SK-N-SH treated with all-trans-retinoic acid at 6 μM for 48 hours (cell line): ENCODE measurements around the gene TADA1.

Experiments
- ATAC-seq: fragments of 200-7000 bp; cut with Tn5 transposase; 3 replicates; pipeline ENCODE4 v1.9.1; 2020; ENCODE audit warnings: mild to moderate bottlenecking, moderate library complexity
- ARNTL ChIP-seq: fragments of 450-650 bp; formaldehyde crosslinking; IDR thresholded peaks from 2 replicates; pipeline ENCODE4 v1.5.0; 2020; ENCODE audit warnings: low read depth, mild to moderate bottlenecking, moderate library complexity, borderline replicate concordance
- BACH2 ChIP-seq: fragments of 250-450 bp; sonication (Bioruptor Pico); IDR thresholded peaks from 2 replicates; pipeline ENCODE4 v1.9.0; 2021; ENCODE audit warnings: mild to moderate bottlenecking, borderline replicate concordance
- CSDC2 ChIP-seq: fragments of 250-450 bp; sonication (Bioruptor Pico); IDR thresholded peaks from 2 replicates; pipeline ENCODE4 v1.5.0; 2020; ENCODE audit warnings: mild to moderate bottlenecking, moderate library complexity
- ESRRG ChIP-seq: fragments of 250-450 bp; sonication (Bioruptor Pico); IDR thresholded peaks from 2 replicates; pipeline ENCODE4 v1.6.1; 2021; ENCODE audit warnings: mild to moderate bottlenecking
- GLIS3 ChIP-seq: fragments of 250-450 bp; sonication (Bioruptor Pico); IDR thresholded peaks from 2 replicates; pipeline ENCODE4 v1.5.0; 2020; ENCODE audit warnings: mild to moderate bottlenecking, moderate library complexity
- ISL1 ChIP-seq: fragments of 250-450 bp; sonication (Bioruptor Pico); IDR thresholded peaks from 2 replicates; pipeline ENCODE4 v2.1.2; 2022; ENCODE audit warnings: mild to moderate bottlenecking, moderate library complexity
- OSR1 ChIP-seq: fragments of 250-450 bp; sonication (Bioruptor Pico); IDR thresholded peaks from 2 replicates; pipeline ENCODE4 v1.8.0; 2022; ENCODE audit warnings: moderate library complexity, mild to moderate bottlenecking, inconsistent platforms
- PPARA ChIP-seq: fragments of 250-450 bp; sonication (Bioruptor Pico); IDR thresholded peaks from 2 replicates; pipeline ENCODE4 v1.5.0; 2020; ENCODE audit warnings: mild to moderate bottlenecking, borderline replicate concordance
- RARB ChIP-seq: fragments of 250-450 bp; sonication (Bioruptor Pico); IDR thresholded peaks from 2 replicates; pipeline ENCODE4 v1.8.0; 2021; ENCODE audit warnings: mild to moderate bottlenecking, moderate library complexity
- SNAI2 ChIP-seq: fragments of 250-450 bp; sonication (Bioruptor Pico); IDR thresholded peaks from 2 replicates; pipeline ENCODE4 v1.5.0; 2020; ENCODE audit warnings: mild to moderate bottlenecking, moderate library complexity
- TCF4 ChIP-seq: fragments of 250-450 bp; sonication (Bioruptor Pico); IDR thresholded peaks from 2 replicates; pipeline ENCODE4 v1.8.0; 2021; ENCODE audit warnings: mild to moderate bottlenecking, moderate library complexity, borderline replicate concordance
- TOX ChIP-seq: fragments of 250-450 bp; sonication (Bioruptor Pico); IDR thresholded peaks from 2 replicates; pipeline ENCODE4 v1.8.0; 2021; ENCODE audit warnings: mild to moderate bottlenecking, moderate library complexity, borderline replicate concordance
- ZC3H10 ChIP-seq: fragments of 250-450 bp; sonication (Bioruptor Pico); IDR thresholded peaks from 2 replicates; pipeline ENCODE4 v1.5.1; 2021; ENCODE audit warnings: mild to moderate bottlenecking, moderate library complexity
- ZFP3 ChIP-seq: fragments of 250-450 bp; sonication (Bioruptor Pico); IDR thresholded peaks from 2 replicates; pipeline ENCODE4 v1.5.0; 2020; ENCODE audit warnings: mild to moderate bottlenecking, moderate library complexity
- ZFP30 ChIP-seq: fragments of 450-650 bp; formaldehyde crosslinking; IDR thresholded peaks from 2 replicates; pipeline ENCODE4 v1.5.0; 2022; ENCODE audit warnings: mild to moderate bottlenecking, moderate library complexity
- ZNF565 ChIP-seq: fragments of 450-650 bp; formaldehyde crosslinking; conservative IDR thresholded peaks from 2 replicates; pipeline ENCODE4 v1.5.0; 2020; ENCODE audit warnings: low read depth, mild to moderate bottlenecking, moderate library complexity
- ZNF70 ChIP-seq: fragments of 450-650 bp; formaldehyde crosslinking; IDR thresholded peaks from 2 replicates; pipeline ENCODE4 v1.5.0; 2020; ENCODE audit warnings: mild to moderate bottlenecking, moderate library complexity
- ZNF8 ChIP-seq: fragments of 450-650 bp; formaldehyde crosslinking; IDR thresholded peaks from 2 replicates; pipeline ENCODE4 v1.5.0; 2020; ENCODE audit warnings: mild to moderate bottlenecking, moderate library complexity
- TF ChIP-seq, protein P1 (sequence below): fragments of 250-450 bp; sonication (Bioruptor Pico); IDR thresholded peaks from 2 replicates; pipeline ENCODE4 v1.8.0; 2021; ENCODE audit warnings: low read depth, mild to moderate bottlenecking, moderate library complexity, borderline replicate concordance
- TF ChIP-seq, protein P2 (sequence below): fragments of 250-450 bp; sonication (Bioruptor Pico); IDR thresholded peaks from 2 replicates; pipeline ENCODE4 v1.5.1; 2020; ENCODE audit warnings: low read depth, mild to moderate bottlenecking, moderate library complexity
- TF ChIP-seq, protein P3 (sequence below): fragments of 250-450 bp; sonication (Bioruptor Pico); IDR thresholded peaks from 2 replicates; pipeline ENCODE4 v1.5.1; 2021; ENCODE audit warnings: mild to moderate bottlenecking, moderate library complexity

TADA1 gene

DNA sequence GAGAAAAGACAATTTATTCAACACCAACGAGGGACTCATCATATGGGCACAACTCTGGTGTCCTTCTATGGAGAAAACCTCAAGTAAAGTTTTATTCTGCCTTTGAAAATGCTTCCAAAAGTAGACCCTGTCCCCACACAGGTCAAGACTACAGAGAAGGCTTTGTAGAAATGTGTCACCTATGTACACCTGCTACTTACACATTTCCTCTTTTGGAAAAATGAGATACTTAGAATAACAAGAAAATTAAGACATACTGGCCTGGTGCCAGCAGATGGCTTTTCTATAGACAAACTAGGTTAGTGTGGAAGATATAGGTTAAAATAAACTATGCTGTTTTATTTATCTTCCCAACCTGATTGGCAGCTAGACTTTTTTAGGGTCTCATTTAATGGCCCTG, 23.1 kb downstream of the TADA1 start (continued):
- TF ChIP-seq, protein P1, sequence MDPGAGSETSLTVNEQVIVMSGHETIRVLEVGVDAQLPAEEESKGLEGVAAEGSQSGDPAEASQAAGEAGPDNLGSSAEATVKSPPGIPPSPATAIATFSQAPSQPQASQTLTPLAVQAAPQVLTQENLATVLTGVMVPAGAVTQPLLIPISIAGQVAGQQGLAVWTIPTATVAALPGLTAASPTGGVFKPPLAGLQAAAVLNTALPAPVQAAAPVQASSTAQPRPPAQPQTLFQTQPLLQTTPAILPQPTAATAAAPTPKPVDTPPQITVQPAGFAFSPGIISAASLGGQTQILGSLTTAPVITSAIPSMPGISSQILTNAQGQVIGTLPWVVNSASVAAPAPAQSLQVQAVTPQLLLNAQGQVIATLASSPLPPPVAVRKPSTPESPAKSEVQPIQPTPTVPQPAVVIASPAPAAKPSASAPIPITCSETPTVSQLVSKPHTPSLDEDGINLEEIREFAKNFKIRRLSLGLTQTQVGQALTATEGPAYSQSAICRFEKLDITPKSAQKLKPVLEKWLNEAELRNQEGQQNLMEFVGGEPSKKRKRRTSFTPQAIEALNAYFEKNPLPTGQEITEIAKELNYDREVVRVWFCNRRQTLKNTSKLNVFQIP (CRISPR knock-in tag) = no peak
- TF ChIP-seq ZFP3 (CRISPR knock-in tag) = no peak
- no peak for TF ChIP-seq ISL1 (CRISPR knock-in tag)
- no peak for TF ChIP-seq RARB (CRISPR knock-in tag)
- no peak for TF ChIP-seq ZNF70 (CRISPR knock-in tag)
- TF ChIP-seq ARNTL (CRISPR knock-in tag) = no peak
- TF ChIP-seq TOX (CRISPR knock-in tag) = no peak
- no peak for TF ChIP-seq ESRRG (CRISPR knock-in tag)
- no peak for TF ChIP-seq GLIS3 (CRISPR knock-in tag)
- TF ChIP-seq CSDC2 (CRISPR knock-in tag) = no peak
- TF ChIP-seq ZFP30 = no peak
- TF ChIP-seq TCF4 (CRISPR knock-in tag) = no peak
- TF ChIP-seq OSR1 (CRISPR knock-in tag) = no peak
- TF ChIP-seq, protein P2, sequence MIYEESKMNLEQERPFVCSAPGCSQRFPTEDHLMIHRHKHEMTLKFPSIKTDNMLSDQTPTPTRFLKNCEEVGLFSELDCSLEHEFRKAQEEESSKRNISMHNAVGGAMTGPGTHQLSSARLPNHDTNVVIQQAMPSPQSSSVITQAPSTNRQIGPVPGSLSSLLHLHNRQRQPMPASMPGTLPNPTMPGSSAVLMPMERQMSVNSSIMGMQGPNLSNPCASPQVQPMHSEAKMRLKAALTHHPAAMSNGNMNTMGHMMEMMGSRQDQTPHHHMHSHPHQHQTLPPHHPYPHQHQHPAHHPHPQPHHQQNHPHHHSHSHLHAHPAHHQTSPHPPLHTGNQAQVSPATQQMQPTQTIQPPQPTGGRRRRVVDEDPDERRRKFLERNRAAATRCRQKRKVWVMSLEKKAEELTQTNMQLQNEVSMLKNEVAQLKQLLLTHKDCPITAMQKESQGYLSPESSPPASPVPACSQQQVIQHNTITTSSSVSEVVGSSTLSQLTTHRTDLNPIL (CRISPR knock-in tag) = no peak
- TF ChIP-seq, protein P3, sequence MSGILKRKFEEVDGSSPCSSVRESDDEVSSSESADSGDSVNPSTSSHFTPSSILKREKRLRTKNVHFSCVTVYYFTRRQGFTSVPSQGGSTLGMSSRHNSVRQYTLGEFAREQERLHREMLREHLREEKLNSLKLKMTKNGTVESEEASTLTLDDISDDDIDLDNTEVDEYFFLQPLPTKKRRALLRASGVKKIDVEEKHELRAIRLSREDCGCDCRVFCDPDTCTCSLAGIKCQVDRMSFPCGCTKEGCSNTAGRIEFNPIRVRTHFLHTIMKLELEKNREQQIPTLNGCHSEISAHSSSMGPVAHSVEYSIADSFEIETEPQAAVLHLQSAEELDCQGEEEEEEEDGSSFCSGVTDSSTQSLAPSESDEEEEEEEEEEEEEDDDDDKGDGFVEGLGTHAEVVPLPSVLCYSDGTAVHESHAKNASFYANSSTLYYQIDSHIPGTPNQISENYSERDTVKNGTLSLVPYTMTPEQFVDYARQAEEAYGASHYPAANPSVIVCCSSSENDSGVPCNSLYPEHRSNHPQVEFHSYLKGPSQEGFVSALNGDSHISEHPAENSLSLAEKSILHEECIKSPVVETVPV (CRISPR knock-in tag) = no peak

DNA sequence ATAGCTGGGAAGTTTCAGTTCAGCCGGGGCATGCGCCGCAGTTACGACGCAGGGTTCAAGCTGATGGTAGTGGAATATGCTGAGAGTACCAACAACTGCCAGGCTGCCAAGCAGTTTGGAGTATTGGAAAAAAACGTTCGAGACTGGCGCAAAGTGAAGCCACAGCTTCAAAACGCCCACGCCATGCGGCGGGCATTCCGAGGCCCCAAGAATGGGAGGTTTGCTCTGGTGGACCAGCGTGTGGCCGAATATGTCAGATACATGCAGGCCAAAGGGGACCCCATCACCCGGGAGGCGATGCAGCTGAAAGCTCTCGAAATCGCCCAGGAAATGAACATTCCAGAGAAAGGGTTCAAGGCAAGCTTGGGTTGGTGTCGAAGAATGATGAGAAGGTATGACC, 26.9 kb downstream of the TADA1 start:
- TF ChIP-seq ARNTL (CRISPR knock-in tag) = no peak
- no peak for TF ChIP-seq BACH2 (CRISPR knock-in tag)
- TF ChIP-seq ZNF8 (CRISPR knock-in tag) = no peak
- TF ChIP-seq ZFP30 = no peak
- no peak for TF ChIP-seq ZNF70 (CRISPR knock-in tag)
- no peak for TF ChIP-seq CSDC2 (CRISPR knock-in tag)
- TF ChIP-seq, protein P2 (CRISPR knock-in tag) = no peak
- no peak for ATAC-seq

DNA sequence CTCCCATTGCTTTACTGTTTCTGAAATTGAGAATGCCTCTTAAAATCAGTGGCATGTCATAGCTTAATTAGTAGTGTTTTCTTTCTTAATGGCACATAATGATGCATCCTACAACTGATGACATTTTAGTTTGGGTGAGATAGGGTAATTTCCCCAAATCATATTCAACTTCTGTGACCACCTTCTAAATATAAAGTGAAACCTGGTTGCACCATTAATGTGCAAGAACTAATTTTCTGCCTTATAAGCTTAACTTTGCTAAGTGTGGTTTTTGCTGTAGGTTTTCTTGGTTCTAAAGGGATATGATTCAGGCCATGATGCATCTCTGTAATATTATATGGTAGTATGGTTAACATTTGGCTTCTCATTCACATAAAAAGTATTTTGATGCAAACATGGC, 27.9 kb downstream of the TADA1 start:
- no peak for ATAC-seq
- no peak for TF ChIP-seq ZC3H10 (CRISPR knock-in tag)
- TF ChIP-seq ZNF8 (CRISPR knock-in tag) = no peak
- no peak for TF ChIP-seq CSDC2 (CRISPR knock-in tag)
- TF ChIP-seq, protein P1 (CRISPR knock-in tag) = no peak
- no peak for TF ChIP-seq PPARA (CRISPR knock-in tag)
- TF ChIP-seq ZNF565 (CRISPR knock-in tag) = no peak
- TF ChIP-seq, all 23 proteins: peak for 0

DNA sequence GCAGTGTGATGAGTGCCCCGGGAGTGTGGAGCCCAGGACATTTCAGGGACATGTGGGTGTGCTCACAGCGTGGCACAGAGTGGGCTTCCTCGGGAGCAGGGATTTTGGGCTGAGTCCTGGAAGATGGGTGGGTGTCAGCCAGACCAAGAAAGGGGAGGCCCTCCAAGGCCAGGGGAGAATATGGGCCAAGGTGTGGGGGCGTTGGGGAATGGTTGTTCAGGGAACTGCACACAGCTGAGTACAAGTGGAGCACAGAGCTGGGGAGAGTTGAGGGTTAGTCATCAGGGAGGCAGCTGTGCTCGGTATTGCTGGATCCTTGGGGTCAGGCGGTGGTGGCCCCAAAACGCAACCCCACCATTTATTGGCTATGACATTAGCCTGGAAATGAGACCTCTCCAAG, 31.3 kb downstream of the TADA1 start:
- TF ChIP-seq CSDC2 (CRISPR knock-in tag) (no peak), ZFP30 (no peak), SNAI2 (CRISPR knock-in tag) (no peak), ZNF565 (CRISPR knock-in tag) (no peak), BACH2 (CRISPR knock-in tag) (no peak), TOX (CRISPR knock-in tag) (no peak), OSR1 (CRISPR knock-in tag) (no peak)
- no peak for ATAC-seq
